ENCODE results near the gene G6PC3.
"Not testable (repeated sequence)": the region's sequence is repeated elsewhere in the genome, so short reads cannot be mapped to it uniquely, and the experiment has no call there.

The G6PC3 gene

DNA sequence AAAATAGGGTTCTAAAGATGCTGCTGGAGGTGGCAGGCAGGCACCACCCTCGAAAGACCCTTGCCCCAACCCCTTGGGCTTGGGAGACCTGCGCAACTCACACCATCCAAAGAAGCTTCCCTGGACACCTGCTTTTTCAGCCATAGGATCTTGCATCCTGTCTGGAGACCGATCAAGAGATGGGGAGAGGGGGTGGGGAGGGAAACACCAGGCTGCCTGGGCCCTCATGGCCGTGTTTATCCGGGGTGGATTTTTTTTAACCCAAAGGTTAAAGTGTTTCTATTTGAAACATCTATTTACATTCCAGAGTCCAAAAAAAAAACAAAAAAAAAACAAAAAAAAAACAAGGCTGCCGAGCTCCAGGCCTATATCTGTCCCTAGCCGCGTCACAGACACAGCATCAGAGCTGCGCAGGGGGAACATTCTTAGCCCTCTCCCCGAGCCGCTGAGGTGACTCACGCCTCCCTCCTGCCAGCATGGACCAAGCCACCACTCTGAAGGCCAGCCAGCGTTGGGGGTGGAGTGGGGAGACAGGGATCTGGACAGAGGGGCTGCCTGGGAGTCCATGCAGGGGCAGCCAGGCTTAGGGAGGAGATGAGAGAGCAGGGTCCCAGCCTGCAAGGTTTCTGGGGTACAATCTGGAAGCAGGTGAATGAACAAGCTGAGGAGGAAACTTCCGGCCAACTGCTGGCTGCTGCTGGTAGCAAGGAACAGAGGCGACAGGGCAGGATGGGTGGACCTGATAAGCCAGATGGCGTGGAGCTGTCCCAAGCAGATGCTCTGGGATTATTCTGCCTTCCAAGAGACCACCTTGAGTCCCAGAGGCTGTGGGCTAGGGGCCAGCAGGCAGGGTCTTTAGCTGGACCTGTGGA lies 38.1 kb downstream of the G6PC3 start:
- DNase-seq (ENCODE audit: low read depth): no peak

DNA sequence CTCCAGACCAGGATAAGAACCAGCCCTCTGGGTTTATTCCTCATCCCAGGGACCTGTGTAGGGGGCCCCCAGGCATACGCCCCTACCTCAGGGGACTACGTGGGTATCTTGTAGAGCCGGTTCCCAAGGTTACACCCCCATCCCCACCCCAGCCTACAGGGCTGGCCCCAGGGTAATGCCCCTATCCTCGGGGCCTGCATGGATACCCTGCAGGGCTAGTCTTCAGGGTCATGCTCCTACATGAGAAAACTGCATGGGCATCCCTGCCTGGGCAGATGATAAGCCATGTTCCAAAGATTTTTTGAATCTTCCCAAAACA lies 38.7 kb downstream of the G6PC3 start:
- no peak for DNase-seq (ENCODE audit: low read depth)

DNA sequence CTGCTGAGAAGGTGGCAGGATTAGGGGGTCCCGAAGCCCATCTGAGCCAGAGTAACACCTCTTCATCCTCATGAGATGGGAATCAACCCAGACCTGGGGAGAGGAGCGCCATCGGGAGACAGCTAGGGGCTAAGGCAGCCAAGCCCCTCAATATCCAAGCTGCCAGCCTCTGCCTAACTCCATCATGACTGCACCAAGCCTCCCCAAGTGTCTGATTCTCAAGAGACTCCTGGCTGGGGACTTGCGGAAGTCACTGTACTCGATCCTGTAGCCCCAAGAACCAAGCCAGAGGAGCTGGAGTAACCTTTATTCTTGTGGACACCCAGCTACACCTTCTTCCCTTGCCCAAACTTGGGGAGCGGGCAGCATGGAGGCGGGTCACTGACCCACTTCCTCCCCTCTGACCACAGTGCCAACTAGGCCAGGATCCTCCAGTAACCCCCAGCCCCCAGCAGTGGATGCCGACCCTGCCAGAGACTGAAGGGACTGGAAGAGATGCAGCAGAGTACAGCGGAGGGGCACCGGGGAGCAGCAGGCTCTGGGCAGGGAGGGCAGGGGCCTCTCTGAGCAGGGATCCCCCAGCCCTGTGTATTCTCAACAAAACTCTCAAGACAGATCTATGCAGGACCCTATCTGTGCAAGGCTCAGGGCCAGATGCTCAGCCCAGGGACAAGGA lies 39.6 kb downstream of the G6PC3 start:
- DNase-seq (ENCODE audit: low read depth): no peak

DNA sequence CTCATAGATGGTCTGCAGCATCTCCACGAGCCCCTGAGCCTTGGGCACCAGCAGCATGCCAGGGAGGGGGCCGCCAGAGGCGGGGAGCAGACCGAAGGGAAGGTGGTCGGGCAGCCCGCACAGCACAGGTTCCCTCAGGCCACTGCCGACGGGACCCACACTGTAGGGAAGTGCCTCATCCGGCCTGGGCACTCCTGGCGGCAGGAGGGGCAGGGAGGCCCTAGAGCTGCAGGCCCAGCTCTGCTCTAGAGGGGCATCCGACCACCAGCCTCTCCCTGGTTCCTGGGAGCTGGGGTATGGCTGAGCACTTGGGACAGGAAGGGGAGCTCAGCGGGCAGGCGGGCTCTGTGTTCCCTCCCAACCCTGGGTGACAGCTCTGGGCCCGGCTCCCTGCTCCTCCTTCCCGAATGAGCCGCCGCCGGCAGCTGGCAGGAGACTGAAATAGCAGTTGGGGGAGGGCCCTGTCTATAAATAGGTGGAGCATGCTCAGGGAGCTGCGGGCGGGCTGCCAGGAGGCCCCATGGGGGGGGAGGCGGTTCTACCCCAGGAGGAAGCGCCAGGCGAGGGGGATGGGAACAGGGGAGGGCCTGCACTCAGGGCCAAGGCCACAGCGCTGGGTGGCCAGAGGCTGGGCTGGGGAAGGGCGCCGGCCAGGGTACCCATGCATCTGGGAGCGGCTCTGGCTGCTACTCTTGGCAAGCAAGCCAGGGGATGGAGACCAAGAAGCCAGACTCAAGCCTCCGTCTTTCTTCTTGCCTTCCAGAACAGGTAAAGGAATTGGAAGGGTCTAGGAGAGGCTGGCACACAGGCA lies 40.5 kb downstream of the G6PC3 start:
- DNase-seq (ENCODE audit: low read depth): peak; percentile 26

DNA sequence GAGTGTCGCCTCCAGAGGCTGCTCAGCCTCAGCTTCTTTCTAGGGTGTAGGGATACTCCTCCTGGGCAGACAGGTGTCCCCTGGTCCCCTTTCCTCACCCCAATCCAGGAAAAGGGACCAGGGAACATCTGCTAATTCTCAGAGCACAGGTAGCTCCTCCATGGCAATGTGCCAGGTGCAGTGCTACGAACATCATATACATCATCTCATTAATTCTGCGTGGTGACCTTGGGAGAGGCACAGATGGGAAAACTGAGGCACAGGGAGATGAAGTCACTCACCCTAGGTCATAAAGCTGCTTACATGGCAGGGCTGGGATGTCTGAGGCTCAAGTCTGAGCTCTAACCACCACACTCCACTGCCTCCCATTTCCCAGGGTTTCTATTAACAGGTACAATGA lies 41.2 kb downstream of the G6PC3 start:
- DNase-seq (ENCODE audit: low read depth): no peak

DNA sequence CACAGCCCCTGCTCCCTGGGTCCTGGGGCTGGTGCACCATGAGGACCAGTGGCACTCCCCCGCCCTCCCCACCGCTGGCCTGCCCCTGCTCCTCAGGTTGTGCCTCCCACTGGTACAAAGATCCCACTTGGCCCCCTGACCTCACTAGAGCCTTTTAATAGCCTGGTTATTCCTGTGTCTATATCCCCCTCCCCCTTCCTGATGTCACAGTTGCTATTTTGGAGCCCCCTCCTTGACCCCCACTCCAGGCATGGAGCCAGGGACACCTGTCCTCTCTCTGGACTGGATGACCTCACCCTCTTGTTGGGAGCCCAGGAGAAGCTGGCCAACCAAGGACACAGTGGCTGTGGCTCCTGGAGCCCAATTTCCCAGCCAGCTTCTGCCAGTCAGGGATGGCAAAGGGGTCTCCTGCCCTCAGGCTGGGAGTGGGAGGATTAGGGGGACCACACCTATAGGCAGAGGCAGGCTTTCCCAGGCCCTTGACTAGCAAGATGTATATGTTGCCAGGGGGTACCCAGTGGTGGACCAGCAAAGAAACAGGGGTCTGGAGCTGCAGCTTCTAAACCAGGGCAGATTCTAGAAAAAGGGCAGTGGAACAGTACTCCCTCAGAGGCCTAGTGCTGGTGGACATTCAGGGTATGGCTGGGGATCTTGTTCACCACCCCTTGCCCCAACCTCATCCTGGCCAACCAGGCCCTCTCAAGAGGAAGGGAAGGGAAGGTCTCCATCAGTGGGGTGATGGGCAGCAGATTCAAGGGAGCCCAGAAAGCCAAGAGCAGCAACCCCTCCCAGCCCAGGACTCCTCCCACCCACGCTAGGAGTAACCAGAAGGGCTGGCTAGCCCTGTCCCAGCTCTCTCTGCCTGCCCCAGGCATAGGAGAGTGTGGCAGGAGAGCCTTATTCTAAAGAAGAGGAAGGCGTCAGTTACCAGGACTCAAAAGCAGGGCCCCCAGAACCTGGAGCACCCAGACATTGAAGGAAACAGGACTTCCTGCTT lies 42.0 kb downstream of the G6PC3 start:
- no peak for DNase-seq (ENCODE audit: low read depth)

DNA sequence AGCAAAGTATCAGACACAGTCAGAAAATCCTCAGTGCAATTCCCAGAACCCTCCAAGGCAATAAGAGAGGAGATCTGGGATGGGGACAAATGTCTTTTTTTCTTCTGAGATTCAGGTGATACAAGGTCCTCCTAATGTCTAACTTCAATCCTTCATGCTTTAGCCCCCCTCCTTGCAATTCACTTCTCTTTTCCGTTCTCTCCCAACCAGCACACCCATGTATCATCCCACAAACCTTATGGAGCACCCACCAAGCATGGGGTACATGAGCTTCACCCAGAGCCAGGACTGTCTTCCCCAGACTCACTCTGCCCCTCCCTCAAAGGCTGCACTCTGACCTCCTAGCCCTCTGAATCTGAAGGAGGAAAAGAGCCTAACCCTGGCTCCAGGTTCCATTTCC lies 42.8 kb downstream of the G6PC3 start:
- no peak for DNase-seq (ENCODE audit: low read depth)

DNA sequence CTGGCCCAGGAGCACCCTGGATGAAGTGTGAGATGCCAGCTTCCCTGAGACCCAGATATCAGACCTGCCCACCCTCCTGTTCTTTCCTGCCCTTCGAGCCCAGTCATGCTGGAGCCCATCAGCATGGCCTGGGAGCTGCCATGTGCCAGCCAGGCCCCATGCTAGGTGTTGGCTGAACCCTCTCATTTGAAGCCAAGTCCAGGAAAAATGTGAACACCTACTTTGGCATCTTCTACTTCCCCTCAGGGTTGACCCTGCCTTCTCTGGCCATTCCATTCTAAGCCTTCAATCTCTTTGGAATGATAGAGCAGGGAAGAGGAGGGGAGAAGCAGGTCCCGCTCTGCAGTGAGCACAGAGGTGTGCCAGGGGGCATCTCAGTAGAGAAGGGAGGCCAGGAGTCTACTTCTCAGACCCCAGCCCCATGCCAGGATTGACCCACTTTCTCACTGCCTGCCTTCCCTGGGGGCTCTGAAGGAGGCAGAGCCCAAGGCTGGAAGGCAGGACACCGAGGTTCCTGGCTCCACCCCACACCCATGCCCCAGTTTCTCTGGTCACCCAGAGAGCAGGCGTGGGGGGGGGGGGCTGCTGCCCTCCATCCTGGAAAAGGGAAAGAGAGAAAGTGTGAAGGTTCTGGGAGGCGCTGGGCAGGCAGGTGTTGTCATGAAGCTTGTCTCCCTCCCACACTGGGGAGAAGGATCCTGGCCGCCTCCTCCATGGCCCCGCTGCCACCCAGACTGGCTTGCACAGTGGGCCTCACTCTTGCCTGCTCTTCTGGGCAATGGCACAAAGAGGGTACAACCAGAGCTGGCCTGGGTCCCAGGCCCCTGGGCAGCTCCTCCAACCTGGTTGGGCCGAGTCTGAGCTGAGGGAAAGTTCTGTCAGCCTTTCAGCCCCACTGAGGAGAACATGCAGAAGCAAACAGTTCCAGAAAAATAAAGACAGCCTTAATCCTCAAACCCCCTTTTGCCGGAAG lies 43.6 kb downstream of the G6PC3 start:
- no peak for DNase-seq (ENCODE audit: low read depth)

DNA sequence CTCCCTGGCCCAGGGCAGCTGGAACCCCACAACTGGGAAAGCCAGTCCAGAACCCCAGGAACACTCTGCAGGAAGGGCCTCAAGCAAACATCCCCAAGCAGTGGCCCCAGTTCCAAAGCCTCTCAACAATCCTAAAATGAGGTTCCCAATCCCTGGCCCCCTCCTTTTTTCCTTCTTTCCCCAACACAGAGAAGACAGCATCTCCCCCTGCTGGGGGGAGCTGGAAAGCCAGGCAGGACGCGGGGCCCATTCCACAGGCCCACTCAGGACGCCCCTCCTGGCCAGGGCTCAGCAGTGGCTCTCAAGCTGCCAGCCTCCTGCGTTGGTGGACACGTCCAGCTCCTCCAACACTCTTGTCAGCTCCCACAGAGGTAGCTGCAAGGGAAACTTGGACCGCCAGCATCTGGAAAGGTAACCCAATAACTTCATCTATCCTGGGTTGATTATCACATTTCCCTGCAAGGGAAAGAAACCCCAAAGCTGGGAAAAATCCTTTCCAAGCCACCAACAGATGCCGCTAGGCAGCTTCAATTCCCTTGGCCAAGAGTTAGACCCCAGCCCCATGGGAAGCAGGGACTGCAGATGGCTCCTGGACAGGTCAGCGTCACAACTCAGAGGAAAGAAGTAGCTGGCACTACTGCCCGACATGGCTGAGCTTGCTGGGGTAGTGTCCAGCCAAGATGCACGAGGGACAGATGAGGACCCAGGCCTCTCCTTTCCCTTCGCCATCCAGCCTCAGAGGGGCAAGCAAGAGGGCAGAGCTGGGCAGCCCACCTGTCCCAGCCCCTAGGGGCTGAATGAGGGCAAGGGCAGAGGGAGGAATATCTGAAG lies 45.3 kb downstream of the G6PC3 start:
- no peak for DNase-seq (ENCODE audit: low read depth)

DNA sequence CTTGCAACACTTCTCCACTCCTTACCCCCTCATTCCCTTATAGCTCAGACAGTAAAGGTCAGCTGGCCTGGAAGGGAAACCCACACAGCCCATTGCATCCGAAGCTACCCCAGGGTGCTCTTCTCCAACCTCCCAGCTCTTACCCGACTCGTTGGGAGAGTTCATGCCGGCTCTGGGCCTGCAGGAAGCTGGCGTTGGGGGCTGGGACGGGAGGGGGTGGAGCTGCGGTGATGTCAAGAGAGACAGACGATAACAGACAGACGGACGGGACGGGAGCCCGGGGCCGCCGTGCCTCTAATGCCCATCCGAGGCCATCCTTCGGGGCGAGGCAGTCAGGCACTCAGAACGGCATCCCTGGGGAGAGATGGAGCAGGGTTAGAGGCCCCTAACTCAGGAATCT lies 46.8 kb downstream of the G6PC3 start:
- DNase-seq (ENCODE audit: low read depth): no peak

DNA sequence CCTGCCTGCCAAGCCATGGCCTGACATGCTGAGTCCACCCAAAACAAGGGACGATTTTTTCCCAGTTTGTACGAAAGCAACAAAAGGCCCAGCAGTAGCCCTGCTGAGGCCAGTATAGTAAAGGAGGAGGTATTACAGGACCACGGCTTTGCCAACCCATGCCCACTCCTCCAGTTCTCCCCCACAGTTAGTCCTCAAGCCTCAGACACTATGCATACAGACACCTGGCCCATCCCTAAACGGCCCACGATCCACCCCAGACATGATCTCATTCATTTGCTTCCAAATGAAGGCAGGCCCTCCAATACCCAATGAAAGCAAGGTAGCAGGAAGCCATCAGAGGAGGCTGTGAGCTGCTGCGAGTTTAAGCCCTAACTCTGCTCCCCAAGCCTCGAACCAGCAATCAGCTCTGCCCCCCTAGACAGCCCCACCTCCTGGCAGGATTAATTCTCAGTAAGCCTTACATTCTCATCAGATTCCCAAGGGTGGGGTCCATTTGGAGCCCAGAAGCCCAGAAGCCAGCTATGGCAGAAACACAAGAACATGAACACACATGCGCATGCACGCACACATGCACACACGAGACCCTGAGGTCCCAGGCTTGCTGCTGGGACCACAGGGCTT lies 48.0 kb downstream of the G6PC3 start:
- no peak for DNase-seq (ENCODE audit: low read depth)

DNA sequence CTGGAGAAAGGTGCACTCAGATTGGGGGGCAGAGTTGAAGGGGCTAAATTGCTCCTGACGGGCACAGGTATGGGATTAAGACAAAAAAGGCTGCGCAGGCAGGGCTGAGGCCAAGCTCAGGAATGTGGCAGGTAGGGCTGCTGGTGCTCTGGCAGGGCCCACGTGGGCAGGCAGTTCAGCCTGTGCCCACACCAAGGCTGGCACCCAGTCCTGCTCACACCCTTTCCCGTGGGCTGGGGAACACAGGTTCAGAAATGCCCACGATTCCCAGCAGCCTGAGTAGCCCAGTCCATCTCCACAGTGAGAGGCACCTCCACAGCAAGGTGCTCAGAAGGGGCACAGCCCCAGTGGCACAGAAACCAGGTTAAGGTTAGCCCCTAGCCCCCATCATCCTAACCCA lies 48.5 kb downstream of the G6PC3 start:
- no peak for DNase-seq (ENCODE audit: low read depth)

DNA sequence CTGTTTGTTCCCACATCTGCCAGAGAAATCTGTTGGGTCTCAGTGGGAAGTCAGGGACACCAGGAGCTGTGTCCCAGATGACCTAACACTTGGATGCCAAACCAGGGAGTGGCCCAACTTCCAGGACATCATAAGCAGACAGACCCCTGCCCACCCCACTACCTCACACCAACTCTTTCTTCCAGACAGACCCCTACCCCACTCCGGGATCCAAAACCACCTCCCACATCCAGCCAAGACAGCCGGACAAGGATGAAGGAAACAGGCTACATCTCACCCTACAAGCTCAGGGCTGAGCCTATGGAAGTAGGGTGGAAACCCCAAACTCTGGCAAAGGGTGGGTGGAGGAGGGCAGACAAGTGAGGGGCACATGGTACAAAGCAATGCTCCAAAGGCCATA lies 49.3 kb downstream of the G6PC3 start:
- no peak for DNase-seq (ENCODE audit: low read depth)

DNA sequence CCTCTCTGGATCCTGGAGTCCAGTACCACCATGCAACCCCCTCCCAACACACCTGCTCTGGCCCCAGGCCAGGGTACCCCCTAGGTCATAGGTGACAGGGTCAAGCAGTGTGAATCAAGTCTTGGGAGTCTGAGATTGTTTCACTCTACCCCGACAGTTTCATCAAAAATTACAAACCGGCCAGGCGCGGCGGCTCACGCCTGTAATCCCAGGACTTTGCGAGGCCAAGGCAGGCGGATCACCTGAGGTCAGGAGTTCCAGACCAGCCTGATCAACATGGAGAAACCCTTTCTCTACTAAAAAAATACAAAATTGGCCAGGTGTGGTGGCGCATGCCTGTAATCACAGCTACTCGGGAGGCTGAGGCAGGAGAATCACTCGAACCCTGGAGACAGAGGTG lies 49.7 kb downstream of the G6PC3 start:
- DNase-seq (ENCODE audit: low read depth): not testable (repeated sequence)

DNA sequence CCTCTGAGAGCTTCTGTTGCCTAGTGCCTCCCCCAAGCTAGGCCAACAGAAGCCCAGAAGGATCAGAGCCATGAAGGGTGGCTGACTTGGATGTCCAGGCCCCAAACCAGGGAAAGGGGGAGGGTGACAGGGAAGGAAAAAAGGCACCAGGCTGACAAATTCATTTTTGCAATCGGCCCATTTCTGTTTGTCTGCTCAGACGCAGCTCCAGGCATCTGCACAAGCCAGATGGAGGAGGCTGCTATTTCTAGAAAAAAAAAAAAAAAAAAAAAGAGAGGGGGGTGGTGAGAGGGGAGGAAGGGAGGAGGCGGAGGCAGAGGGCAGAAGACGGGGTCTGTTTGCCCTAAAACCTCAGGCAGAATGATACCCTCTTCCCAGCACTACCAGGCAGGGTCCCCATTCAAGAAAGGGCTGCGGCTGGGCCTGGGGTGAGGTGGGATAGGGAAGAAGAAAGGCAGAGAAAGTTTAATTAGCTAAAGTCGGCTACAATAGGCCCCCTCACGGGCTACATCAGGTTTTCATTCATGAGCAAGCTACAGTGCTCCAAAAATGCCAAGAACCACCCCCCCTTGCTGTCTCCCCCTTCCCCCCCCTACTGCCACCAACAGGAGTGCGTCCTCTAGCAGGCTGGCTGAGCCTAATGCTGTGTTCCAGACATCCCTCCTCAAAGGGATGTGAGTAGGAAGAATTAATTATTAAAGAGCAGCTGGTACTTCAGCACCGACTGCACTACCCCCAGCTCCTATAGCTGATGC lies 50.5 kb downstream of the G6PC3 start:
- DNase-seq (ENCODE audit: low read depth): no peak

DNA sequence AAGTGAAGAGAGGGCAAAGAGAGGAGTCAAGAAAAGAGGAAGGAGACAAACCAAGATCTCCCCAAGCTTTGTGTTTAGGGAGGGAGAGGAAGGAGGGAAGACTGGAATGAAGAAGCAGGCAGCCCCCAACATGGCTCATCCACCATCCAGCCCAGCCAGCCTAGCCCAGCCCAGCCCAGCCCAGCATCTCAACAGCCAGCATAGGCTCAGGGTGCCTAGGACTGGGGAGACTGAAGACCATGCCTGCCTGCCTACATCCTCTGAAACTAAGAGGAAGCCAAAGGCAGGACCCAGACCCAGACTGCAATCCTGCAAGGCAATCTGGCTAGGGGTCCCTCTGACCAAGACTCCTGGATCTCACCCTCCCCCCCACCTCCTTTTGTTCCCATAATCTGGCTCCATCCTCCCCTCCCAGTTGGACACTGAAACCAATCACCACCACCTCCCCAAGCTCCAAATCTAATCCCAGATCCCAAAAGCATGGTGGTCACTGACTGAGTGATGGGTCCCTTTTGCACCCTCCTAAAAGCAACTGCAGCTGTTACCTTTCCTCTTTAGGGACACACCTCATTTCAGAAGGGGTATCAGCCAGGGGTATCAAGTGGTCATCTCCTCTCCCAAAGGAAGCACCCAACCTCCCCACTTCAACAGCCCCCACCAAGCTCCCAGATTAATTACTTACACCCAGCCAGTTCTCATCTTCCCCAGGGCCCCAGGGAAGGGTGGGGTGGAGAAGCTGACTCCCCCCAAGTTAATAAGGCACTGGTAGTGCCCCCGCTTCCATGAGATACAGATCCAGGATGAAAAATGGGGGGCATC lies 51.7 kb downstream of the G6PC3 start:
- no peak for DNase-seq (ENCODE audit: low read depth)

DNA sequence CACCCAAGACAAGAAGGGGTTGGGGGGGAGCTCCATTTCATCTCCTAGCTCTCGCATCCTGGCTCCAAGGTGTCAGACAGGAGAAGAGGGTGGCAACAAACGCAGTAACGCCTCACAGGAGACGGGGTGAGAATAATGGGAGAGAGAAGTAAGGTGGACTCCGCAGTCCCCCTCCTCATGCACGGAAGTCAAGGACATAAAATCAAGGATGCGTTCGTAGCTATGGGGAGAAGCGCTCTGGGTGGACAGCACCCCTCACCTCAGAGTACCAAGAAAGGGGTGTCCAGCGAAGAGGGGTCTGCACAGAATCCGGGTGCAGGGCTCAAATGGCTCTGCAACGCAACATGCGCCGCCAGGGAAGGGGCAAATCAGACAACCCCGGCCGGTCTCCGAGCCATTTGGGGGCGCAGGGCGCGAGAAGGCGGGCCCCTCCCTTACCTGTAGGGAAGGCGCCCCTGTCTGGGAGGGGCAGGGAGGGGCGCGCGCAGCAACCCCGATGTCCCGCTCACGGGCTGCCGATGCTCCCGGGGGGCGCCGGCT lies 52.4 kb downstream of the G6PC3 start:
- no peak for DNase-seq (ENCODE audit: low read depth)
